Activated CD8-positive, alpha-beta memory T cell treated with anti-CD3 and anti-CD28 coated beads, Interleukin-2, amount 50 U/mL, for 1 hour (primary cell): ENCODE results near the gene PRR11.
"Not testable (repeated sequence)": the region's sequence is repeated elsewhere in the genome, so short reads cannot be mapped to it uniquely, and the experiment has no call there.

Experiments
- DNase-seq: peaks from one replicate; pipeline ENCODE4 v3.0.0-alpha.2; 2020; ENCODE audit errors: extremely low read depth

The PRR11 gene

DNA sequence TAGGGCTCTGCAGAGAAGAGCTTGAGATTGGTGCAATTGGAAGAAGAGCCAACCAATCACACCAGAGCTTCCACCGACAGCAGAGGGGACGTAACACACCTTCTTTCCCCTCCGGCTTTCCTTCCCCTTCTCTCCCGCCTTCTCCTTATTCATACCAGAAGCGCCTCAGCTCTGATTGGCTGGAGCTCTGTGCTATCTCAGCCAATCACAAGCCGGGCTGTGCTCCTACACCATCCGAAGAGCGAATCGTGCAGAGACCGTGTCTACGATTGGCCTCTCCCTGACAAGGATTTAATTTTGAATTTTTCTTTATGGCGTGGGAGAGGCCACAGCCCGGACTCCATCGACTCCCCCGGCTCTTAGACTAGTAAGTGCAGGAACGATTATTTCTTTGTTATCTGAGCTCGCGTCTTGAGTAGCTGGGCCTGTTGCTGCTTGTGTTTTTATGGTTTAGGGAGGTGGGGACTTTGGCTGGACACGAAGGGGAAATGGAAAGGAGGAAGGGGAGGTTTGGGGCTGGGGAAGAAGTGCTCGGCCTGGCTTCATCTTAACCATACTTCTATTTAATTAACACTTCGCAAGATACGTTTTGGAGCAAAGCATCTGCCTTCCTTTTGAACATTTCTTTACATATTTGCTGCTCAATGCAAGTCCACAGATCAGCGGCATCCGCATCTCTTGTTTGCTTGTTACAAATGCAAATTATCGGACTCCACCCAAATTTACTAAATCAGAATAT, at the start of gene PRR11:
PRR11 (plus strand) TSS at position 308 of the 739 bp plus-strand sequence. CDS start 14,007 bp downstream, outside the sequence.
- peak; percentile 93 for DNase-seq

GRCh38 chr17:59105852-59106462, 49.6 kb upstream of the PRR11 start:
- peak; percentile 28 for DNase-seq

DNA sequence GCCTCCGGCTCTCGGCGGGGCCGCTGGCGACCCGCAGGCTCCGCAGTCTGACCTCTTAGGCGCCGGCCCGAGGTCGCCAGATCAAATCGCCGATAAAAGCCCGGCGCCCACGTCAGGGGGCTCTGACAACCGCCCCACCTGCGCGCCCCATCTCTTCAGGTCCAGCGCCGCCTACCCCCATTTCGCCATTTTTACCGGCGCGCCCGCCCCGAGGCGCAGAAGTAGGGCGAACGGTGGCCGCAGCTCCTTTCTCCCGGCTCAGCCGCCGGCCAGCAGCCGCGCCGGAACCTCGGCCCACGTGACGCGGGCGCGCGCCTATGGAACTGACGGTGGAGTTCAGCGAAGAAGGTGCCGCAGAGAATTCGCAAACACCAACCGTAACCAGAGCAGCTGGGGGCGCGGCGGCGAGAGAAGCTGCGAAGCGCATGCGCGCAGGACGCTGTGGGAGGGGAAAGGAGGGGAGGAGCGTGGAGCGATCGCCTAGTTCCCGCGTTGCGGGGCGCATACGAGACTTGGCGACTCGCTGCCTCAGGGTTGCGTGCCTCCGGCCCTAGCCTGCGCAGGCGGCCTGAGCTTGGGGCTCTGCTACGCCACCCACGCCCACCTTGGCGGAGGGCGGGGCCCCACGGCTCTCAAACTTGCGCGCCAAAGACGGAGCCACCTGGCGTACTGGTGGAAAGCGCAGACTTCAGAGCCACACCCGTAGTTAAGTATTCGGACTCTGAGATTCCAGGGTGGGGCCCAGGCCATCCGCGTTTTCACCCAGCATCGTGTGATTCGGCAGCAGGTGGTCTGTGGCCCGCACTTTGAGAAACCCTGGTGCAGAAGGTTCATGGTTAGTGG, 48.9 kb upstream of the PRR11 start, which contains the start of gene TRIM37:
TRIM37 (minus strand) TSS at position 418 of the 843 bp plus-strand sequence. CDS start 419 bp downstream, outside the sequence.
- DNase-seq: peak; percentile 90

DNA sequence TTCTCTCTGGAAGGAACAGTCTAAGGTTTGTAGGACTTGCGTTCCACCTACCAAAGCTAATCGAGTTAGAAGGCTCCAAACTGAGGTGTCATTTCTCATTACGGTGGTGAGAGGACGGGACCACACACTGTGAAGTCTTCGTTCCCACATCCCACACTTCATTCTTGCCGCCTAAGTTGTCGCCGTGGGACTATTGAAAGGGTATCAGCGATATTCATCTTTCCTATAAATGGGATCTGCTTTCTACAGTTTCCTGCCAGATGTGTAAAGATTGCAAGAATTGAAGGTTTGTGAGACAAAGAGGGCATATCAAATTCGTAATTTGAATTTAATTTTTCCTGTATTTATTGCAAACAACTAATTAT, 48.3 kb upstream of the PRR11 start:
- no peak for DNase-seq

- DNase-seq: no peak
These were observed 47.0 kb upstream of the PRR11 start for GRCh38 chr17:59108400-59109102.

GRCh38 chr17:59110973-59111372, 44.6 kb upstream of the PRR11 start:
- no peak for DNase-seq

DNA sequence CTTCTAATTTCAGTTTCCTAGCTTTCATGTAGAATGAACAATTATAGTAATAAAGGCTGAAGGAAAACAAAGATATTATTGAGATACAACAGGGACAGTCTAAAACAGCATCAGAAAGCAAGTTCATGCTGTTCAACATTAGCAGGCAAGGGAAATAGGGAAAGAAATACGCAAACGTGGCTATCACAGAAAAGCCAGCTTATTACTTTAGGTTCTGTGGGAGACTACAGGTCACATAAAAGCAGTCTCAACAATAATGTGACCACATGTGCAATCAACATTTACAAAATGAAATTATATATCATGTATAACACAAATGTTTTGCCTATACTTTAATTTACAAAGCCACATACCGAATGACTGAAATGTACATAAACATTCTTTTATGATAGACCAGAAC, 44.0 kb upstream of the PRR11 start:
- DNase-seq: no peak

DNA sequence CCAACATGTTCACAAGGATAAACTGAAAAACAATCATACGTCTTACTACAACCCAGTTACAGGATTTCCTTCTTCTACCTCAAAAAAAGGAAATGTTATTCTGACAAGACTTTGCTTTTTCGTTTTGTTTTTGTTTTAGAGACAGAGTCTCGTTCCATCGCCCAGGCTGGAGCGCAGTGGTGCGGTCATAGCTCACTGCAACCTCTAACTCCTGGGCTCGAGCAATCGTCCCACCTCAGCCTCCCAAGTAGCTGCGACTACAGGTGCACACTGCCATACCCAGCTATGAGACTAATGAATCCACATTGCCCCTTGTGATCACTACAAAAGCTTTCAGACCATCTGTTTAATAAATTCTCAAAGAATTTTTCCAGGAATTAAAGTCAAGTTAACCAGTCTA, 40.1 kb upstream of the PRR11 start:
- no peak for DNase-seq

GRCh38 chr17:59121901-59122480, 33.6 kb upstream of the PRR11 start:
- no peak for DNase-seq

DNA sequence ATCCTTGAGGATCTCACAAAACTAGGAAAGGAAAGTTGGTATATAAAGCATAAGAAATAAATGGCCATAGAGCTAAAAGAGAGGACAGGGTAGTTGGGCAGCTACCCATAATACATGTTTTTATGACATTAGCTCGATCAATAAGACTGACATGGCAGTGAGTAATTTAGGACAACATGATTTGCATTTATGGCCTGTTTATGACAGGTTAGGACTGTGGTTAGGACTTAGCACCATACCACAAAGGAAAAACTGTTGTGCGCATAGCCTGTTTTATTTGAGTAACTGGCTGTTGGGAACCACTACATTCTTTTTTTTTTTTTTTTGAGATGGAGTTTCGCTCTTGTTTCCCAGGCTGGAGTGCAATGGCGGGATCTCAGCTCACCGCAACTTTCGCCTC, 30.9 kb upstream of the PRR11 start:
- DNase-seq: no peak

DNA sequence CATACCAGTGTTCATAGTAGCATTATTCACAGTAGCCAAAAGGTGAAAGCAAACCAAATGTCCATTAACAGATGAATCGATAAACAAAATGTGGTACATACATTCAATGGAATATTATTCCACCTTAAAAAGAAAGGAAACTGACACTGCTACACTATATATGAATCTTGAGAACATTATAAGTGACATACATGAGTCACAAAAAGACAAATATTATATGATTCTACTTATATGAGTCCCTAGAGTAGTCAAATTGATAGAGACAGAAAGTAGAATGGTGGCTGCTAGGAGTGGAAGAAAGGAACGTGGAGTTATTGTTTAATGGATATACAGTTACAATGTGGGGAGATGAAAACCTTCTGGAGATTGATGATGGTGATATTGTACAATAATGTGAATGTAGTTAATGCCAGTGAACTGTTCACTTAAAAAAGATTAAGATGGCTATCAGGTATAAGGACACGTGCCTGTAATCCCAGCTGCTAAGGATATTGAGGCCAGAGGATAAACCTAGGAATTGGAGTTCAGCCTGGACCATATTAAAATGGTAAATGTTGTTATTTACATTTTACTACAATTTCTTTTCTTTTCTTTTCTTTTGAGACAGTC, 28.6 kb upstream of the PRR11 start:
- no peak for DNase-seq

DNA sequence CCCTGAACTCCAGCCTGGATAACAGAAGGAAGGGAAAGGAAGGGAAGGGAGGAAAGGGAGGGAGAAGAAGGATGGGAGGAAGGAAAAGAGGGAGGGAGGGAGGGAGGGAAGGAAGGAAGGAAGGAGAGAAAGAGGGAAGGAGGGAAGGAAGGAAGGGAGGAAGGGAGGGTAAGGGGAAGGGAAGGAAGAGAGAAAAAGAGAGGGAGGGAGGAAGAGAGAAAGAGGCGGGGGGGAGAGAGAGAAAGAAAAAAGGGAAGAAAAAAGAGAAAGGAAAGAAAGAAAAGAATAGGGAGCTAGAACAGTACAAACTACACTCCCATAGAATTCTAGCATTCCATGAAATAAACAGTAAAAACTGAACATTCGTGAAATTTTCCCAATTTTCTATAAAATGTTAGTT, 25.7 kb upstream of the PRR11 start:
- DNase-seq: no peak

GRCh38 chr17:59131131-59131530, 24.4 kb upstream of the PRR11 start:
- DNase-seq: no peak

GRCh38 chr17:59138339-59138738, 17.2 kb upstream of the PRR11 start:
- DNase-seq: not testable (repeated sequence)

- no peak for DNase-seq
These were observed 15.6 kb upstream of the PRR11 start for GRCh38 chr17:59139939-59140338.

DNA sequence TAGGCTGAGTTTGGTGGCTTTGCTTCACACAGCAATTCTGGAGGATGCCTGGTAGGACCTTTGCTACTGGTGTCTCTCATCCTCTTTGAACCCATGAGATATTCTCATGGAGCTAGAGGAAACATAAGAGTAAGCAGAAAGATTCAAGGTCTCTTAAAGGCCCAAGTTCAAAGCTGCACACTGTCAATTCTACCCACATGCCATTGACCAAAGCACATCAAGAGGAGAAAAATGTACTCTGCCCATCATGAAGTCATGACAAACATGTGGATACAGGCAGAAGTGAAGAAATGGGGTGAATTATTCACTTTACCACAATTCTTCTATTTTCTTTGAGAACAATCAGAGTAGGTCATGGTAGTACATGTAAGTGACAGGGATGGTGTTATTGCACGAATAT, 13.7 kb upstream of the PRR11 start:
- DNase-seq: no peak

- DNase-seq: no peak
These were observed 9.9 kb upstream of the PRR11 start for GRCh38 chr17:59145571-59146096.

GRCh38 chr17:59149051-59149450, 6.5 kb upstream of the PRR11 start:
- no peak for DNase-seq

DNA sequence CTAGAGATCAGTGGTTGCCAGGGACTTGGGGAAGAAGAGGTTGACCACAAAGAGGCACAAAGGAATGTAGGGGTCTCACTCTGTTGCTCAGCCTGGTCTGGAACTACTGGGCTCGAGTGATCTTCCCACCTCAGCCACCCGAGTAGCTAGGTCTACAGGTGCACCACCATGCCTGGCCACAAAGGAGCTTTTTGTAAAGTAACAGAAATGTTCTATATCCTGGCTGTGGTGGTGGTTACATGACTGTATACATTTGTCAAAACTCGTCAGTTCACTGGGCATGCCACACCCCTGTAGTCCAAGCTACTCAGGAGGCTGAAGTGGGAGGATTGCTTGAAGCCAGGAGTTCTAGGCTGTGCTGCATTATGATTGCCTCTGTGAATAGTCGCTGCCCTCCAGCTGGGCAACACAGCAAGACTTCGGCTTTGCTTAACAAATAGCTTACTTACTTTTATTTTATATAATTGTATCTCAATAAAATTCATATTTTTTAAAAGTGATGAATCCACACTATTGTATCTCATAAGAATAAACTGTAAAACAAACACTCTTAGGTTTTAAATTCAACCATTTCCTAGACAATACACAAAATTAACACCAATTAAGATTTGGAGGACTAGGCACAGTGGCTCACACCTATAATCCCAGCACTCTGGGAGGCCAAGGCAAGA, 5.6 kb upstream of the PRR11 start:
- no peak for DNase-seq

DNA sequence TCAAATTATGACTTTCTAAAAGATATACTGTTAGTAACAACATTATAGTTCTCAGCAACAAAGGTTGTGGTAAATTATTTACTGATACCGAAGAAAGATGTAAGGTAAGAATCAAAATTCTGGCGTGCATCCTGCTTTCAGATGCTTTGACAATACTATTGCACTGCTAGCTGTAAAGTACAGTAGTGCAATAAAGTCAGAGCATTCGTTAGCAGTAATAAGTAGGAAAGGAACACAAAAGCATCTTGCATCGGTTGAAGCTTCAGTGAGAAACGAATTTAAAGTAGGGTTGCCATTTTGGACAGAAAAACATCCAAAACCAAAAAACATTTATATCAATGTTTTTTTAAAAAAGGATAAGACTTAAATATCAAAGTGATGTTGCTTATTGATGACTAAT, 4.5 kb upstream of the PRR11 start:
- no peak for DNase-seq
